Vagina (tissue), 2 donors: ENCODE results near the gene PAX9.

Experiments used
- POLR2A ChIP-seq, 2 donors: fragments of 450-650 bp; IDR thresholded peaks; one replicate each; pipeline ENCODE4 v1.6.1; 2017; ENCODE audit warnings: antibody characterized with exemption in 2 of 2, mild to moderate bottlenecking in 2 of 2, moderate library complexity in 2 of 2
- TF ChIP-seq, protein P1 (sequence below), 3 experiments: fragments of 450-650 bp in 2 of 3; fragments of 200-600 bp in 1 of 3; sonication (generic) in 1 of 3; IDR thresholded peaks; one replicate each; pipeline ENCODE4 v1.5.1; 2017 to 2019; ENCODE audit warnings: antibody characterized with exemption in 3 of 3, mild to moderate bottlenecking in 2 of 3, moderate library complexity in 2 of 3

GRCh38 chr14:36657399-36658122, 4.1 kb upstream of the PAX9 start:
- TF ChIP-seq, protein P1, sequence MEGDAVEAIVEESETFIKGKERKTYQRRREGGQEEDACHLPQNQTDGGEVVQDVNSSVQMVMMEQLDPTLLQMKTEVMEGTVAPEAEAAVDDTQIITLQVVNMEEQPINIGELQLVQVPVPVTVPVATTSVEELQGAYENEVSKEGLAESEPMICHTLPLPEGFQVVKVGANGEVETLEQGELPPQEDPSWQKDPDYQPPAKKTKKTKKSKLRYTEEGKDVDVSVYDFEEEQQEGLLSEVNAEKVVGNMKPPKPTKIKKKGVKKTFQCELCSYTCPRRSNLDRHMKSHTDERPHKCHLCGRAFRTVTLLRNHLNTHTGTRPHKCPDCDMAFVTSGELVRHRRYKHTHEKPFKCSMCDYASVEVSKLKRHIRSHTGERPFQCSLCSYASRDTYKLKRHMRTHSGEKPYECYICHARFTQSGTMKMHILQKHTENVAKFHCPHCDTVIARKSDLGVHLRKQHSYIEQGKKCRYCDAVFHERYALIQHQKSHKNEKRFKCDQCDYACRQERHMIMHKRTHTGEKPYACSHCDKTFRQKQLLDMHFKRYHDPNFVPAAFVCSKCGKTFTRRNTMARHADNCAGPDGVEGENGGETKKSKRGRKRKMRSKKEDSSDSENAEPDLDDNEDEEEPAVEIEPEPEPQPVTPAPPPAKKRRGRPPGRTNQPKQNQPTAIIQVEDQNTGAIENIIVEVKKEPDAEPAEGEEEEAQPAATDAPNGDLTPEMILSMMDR (IDR thresholded peaks at IDR 0.05): no peak
- no peak for TF ChIP-seq POLR2A (IDR thresholded peaks at IDR 0.05)
